PFSK-1 (cell line): ENCODE results near the gene CAPZA1.

Source experiments
- POLR2AphosphoS5 ChIP-seq: IDR thresholded peaks from 2 replicates; pipeline ENCODE4 v1.6.1; 2012; ENCODE audit warnings: low read depth, mild to moderate bottlenecking, control low read depth, low read length, moderate library complexity
- REST ChIP-seq, 2 experiments: IDR thresholded peaks; 2 replicates each; pipeline versions ENCODE4 v1.6.1 to v1.8.0; 2011 to 2012; ENCODE audit warnings: low read depth in 2 of 2, low read length in 2 of 2, control low read depth in 1 of 2, inconsistent platforms in 1 of 2, mild to moderate bottlenecking in 1 of 2, moderate library complexity in 1 of 2; ENCODE audit not compliant: insufficient read depth in 1 of 2
- SIN3A ChIP-seq: IDR thresholded peaks from 2 replicates; pipeline ENCODE4 v1.6.1; 2012; ENCODE audit warnings: mild to moderate bottlenecking, low read length, moderate library complexity, borderline replicate concordance; ENCODE audit not compliant: insufficient read depth
- TAF1 ChIP-seq: IDR thresholded peaks from 2 replicates; pipeline ENCODE4 v1.6.1; 2012; ENCODE audit warnings: low read length, control low read depth, borderline replicate concordance; ENCODE audit not compliant: insufficient read depth

- no peak for TF ChIP-seq REST (IDR thresholded peaks at IDR 0.05; ENCODE audit: insufficient read depth in 1 of 2, low read depth in 2 of 2, low read length in 2 of 2)
- TF ChIP-seq SIN3A = no peak
- TF ChIP-seq POLR2AphosphoS5 = no peak
- TF ChIP-seq TAF1 = no peak
Observed at GRCh38 chr1:112688781-112689193, 69.2 kb downstream of the CAPZA1 start.
